AG20443 (cell line): Measurements from ENCODE around the gene DYNC2I2.

Source experiments
- DNase-seq: peaks from one replicate; pipeline ENCODE4 v3.0.0; 2012; ENCODE audit warnings: low spot score, mixed read lengths

DYNC2I2 gene

GRCh38 chr9:128635266-128636023 is 21.2 kb downstream of the DYNC2I2 start:
- peak; percentile 98 for DNase-seq

- DNase-seq: no peak
Observed at GRCh38 chr9:128634651-128635262, 21.9 kb downstream of the DYNC2I2 start.

- DNase-seq: no peak
Observed at GRCh38 chr9:128634111-128634510, 22.5 kb downstream of the DYNC2I2 start.

GRCh38 chr9:128633601-128634000 is 23.0 kb downstream of the DYNC2I2 start:
- DNase-seq: no peak

- DNase-seq: no peak
Observed at GRCh38 chr9:128633057-128633456, 23.6 kb downstream of the DYNC2I2 start.

GRCh38 chr9:128632486-128632885 is 24.2 kb downstream of the DYNC2I2 start:
- DNase-seq: no peak

- DNase-seq: no peak
Observed at GRCh38 chr9:128632066-128632465, 24.6 kb downstream of the DYNC2I2 start.

- DNase-seq: no peak
Observed at GRCh38 chr9:128631636-128632035, 25.0 kb downstream of the DYNC2I2 start.

GRCh38 chr9:128629852-128630545 is 26.6 kb downstream of the DYNC2I2 start:
- no peak for DNase-seq

- no peak for DNase-seq
Observed at GRCh38 chr9:128629136-128629535, 27.5 kb downstream of the DYNC2I2 start.

- peak; percentile 63 for DNase-seq
Observed at GRCh38 chr9:128628471-128629048, 28.1 kb downstream of the DYNC2I2 start.

GRCh38 chr9:128627906-128628305 is 28.7 kb downstream of the DYNC2I2 start:
- DNase-seq: no peak

GRCh38 chr9:128627127-128627715 is 29.4 kb downstream of the DYNC2I2 start:
- no peak for DNase-seq

- no peak for DNase-seq
Observed at GRCh38 chr9:128626181-128626580, 30.5 kb downstream of the DYNC2I2 start.

GRCh38 chr9:128625391-128626146 is 31.1 kb downstream of the DYNC2I2 start:
- DNase-seq: peak; percentile 48

- DNase-seq: no peak
Observed at GRCh38 chr9:128624566-128624965, 32.1 kb downstream of the DYNC2I2 start.

GRCh38 chr9:128621730-128622455 is 34.8 kb downstream of the DYNC2I2 start:
- DNase-seq: no peak

- DNase-seq: no peak
Observed at GRCh38 chr9:128619779-128620178, 36.9 kb downstream of the DYNC2I2 start.

- no peak for DNase-seq
Observed at GRCh38 chr9:128619127-128619526, 37.5 kb downstream of the DYNC2I2 start.

- no peak for DNase-seq
Observed at GRCh38 chr9:128617943-128618342, 38.7 kb downstream of the DYNC2I2 start.

GRCh38 chr9:128615571-128615970 is 41.1 kb downstream of the DYNC2I2 start:
- no peak for DNase-seq
